DMS153 treated with DMSO at 0.1 percent for 48 hours (cell line): Measurements from ENCODE around the gene TSHZ3.

Source experiments
- DNase-seq: peaks from one replicate; lab custom pipeline; 2025; ENCODE audit not compliant: unreplicated experiment; lab: John Stamatoyannopoulos, UW

Gene TSHZ3

DNA sequence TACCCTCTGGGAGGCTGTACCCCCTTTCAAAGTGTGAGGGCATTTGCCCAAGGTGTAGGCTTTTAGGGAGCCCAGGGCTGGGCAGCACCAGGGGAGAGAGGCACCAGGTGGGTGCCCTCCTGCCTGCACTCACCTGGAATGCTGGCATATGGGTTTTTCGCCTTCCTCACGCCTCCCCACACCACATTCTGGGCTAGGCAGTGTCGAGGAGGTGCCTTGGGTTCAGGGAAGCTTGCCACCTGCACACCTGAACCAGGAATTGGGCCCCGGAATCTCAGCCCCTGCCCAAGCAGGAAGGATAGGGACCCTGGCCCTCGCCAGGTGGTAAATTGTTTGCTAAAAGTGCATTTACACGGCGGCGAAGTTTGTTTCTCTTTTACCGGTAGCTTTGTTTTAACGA lies 5.1 kb upstream of the TSHZ3 start:
- DNase-seq = no peak

DNA sequence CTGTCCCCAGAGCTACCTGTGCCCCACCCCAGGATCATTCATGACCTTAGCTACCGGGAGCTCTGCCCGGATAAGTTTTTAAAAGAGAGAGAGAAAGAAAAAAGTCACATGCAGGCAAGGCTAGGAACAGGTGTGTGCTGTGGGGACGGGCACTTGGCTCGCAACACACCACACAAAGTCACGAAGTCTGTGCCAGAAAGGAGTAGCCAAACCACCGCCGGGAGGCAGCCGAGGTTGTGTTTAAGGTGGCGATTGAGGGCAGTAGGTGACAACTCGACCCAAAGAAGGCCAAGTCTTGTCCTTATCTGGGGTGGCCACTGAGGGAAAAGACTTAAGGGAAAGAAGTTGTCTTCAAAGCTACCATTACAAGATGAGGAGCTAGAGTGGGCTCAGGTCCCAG lies 4.6 kb upstream of the TSHZ3 start:
- no peak for DNase-seq

DNA sequence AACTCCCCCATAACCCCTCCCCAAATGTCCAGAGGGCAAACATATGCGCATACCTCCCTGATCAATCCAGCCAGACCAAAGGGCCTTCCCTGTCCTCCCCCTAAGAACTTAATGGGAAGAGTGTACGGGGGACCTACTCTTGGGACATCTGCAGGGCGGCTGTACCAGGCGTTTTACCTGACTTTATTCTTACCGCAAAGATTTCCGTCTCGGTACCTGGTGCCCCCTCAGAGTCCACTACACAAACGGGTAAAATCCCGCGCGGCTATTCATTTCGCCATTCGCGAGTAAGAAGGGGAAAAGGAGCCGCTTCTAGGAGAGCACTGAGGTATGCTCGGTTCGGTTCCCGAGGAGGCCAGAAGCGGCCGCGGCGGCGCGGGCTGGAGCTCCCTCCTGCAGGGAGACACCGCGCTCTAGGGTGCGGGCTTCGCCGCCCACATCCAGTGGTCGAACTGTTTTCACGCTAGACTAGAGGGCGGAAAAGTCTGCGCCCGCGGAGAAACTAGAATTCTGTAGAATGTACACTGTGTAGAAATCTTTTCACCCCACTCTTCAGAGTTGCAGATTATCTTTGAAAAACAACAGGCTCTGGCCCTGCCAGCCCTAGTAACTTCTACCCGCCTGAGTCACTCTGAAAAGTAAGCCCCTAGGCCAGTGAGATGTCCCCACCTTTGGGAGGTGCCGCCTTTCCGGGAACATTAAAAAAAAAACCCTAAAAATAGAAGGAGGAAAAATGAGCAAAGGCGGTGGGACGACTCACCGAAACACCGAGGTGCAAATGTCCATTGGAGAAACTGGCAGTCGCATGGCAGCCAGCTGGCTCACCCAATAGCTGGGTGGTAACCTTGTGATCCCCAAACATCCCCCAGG lies 3.8 kb upstream of the TSHZ3 start:
- DNase-seq = no peak

DNA sequence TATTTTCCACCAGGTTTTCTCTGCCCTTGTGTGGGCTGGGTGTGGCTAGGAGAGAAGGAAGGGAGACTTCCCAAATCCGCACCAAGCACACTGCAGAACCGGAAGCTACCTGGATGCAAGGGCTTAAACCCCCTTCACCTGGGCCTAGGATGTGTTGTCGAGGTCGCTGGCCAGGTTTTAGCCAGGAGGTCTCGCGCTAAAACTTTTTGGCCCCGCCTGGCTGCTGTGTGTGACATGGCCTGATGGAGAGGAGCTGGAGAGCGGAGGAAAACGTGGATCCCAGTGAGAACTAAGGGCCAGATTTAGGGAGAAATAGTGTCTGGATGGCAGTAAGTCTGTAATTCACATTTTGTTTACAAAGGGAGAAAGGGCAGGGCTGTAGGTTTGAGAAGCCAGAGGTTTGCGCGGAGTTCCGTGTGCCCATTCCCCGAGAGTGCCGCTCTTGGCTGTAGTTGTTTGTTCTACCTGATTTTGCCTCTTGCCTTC lies 3.1 kb upstream of the TSHZ3 start:
- no peak for DNase-seq

GRCh38 chr19:31351855-31352195 lies 2.6 kb upstream of the TSHZ3 start:
- DNase-seq = no peak

- DNase-seq = no peak
Measured at GRCh38 chr19:31351056-31351854, 2.0 kb upstream of the TSHZ3 start.

- DNase-seq = no peak
Measured at GRCh38 chr19:31350693-31351055, 1.4 kb upstream of the TSHZ3 start.

DNA sequence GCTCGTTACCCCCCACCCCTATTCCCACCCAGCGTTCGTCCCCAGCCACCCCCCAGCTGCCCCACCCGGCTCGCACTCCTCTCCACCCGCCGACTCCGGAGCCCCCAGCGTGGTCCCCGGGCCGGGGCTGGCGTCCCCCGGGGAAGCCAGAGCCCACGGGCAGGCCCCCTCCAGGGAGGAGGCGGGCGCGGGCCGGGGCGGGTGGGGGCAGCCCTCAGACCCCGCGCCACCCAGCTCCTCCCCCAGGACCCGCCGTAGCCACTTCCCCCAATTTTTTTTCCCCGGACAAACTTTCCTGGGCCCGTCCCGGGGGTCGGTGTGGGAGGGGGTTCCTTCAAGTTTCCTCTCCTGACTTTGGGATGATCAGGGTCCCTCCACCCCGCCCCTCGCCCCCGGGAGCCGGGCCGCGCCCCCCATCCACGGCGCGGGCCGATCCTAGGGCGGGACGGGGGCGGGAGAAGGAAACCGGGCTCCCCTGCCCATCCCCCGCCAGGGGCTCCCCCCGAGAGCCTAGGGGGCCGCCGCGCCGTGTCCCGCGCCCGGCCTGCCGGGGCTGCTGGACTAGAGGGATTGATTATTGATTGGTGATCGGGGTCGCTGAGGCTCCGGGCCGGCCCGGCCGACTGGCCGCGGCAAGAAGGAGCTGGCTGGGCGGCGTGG lies 927 bp upstream of the TSHZ3 start:
- DNase-seq = no peak

DNA sequence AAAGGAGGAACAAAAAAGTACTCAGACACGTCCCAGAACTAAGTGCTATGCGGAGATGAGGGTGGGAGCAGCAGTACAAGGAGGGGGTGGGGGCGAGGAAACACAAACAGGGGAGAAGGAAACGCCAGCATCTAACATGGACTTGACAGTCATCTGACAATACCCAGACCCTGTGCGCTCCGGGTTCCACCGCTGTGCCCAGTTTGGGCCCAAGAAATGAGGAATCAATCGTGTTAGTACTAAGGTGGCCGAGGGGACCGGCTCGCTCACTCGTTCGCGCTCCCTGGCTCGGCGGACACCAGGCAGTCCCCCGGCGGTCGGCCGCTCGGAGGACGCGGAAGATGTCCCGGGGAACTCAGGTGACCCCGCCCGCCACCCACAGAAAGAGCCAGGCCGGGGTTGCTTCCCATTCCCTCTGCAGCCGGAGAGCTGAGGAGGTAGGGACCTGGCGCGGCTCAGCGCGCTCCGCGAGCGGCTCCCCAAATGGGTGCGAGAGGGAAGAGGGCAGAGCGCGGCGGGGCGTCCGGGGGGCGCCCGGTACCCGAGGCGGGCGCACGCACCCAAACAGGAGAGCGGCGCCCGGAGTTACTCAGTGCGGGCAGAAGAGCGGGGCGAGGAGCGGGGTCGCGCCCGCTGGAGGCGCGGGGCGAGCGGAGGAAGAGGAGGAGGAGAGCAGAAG lies 616 bp downstream of the TSHZ3 start:
- no peak for DNase-seq

DNA sequence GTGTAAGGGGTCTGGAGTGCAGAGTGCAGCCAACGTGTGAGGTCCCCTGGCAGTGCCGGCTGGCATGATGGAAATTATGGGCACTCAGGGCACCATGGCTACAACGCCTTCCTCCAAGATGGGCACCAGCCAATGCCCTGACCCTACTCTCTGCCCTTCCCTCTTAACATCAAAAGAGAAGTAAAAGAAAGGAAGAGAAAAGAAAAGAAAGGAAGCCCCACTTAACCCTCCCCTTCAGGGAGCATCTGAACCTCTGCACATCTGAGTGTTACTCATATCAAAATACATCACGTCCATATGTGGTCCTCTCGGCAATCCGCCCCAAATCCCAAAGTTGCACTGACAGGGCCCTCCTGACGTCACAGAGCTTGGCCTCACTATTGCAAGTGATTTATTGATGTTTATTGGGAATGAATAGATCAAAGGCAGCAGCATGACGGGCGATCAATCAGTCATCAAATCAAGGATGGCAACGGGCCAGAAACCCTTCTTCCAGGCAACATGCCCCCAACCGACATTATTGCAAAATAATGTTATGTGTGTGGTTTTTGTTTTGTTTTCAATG lies 1.3 kb downstream of the TSHZ3 start:
- no peak for DNase-seq

GRCh38 chr19:31347354-31347753 lies 1.9 kb downstream of the TSHZ3 start:
- DNase-seq = no peak

DNA sequence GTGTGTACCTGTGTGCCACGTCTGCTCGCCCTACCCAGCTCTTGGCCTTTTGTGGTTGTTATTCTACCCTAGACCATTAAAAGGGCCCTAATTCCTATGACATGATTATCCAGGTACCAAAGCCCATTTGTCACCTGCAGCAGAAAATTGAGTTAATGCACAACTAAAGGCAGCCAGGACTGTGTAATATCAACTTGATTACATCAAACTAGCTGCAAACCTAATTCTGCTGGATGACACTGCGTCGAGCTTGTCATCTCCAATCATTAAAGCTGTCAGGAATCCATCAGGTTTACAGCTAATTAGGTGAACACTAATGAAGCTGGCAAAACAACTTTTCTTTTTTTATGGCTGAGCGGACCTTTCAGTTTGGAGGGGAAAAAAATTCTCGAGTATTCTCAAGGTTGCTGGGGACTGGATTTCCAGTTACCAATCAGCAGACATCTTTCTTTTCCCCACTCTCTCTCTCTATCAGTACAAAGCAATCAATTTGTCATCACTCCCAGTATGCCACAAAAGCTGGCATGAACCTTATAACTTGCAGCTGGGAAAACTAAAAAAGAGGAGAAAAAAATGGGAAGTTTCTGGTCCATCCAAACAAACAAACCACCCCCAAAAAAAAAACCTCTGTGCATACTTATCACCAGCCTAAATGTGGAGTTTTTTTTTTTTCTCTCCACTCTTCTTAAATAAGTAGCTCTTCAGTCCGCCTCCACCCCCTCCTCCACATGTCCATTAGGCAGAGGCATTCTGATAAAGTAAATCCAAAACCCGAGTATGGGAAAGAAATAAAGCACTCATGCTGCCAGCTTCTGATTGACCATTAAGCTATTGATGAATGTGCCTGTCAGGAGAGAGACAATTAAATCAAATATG lies 2.8 kb downstream of the TSHZ3 start:
- DNase-seq = no peak

DNA sequence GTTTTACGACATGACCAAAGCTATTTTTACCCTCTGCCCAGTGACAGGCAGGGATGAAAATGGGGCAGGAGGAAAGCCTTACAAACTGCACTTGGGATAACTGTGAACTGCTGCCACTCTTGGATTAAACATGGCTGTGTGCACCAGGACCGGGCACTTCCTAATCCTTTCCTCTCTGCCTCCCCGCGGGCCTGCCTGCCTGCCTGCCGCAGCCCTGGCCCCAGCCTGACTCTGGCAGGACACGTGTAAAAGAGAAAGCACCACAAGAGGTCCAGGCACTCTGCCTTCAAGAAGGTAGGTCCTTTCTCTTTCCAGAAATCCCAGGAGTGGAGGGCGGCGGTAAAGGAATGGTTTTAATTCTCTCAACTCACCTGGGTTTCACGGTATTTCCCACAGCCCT lies 4.8 kb downstream of the TSHZ3 start:
- no peak for DNase-seq

- no peak for DNase-seq
Measured at GRCh38 chr19:31342926-31343325, 6.3 kb downstream of the TSHZ3 start.

GRCh38 chr19:31340042-31341025 lies 8.9 kb downstream of the TSHZ3 start:
- DNase-seq = no peak

DNA sequence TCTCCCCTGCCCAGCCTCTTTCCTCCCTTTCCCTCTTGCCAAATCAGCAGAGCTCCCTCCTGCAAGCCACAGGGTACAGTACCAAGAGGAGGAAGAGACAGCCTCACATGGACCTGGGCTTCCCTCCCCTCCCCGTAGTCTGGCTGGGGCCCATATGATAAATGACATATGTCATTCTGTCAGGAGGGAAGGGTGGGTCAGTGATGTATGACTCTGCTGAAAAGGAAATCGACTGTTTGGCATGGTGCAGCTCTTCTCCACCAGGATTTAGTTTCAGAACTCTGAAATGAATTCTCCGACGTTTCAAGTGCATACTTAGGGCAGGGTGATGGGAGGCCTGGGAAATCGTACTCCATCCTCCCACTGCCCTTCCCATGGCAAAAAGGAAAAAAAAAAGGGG lies 9.8 kb downstream of the TSHZ3 start:
- DNase-seq = no peak

GRCh38 chr19:31338069-31338776 lies 11.0 kb downstream of the TSHZ3 start:
- DNase-seq = no peak
